ENCODE measurements around the gene SLC25A20.
A peak's percentile ranks its signal among the peaks of the same experiment; 100 is the strongest.

SLC25A20 gene

GRCh38 chr3:48897460-48898376 is 964 bp downstream of the SLC25A20 start:
- DNase-seq (ENCODE audit: low read depth) = no peak

DNA sequence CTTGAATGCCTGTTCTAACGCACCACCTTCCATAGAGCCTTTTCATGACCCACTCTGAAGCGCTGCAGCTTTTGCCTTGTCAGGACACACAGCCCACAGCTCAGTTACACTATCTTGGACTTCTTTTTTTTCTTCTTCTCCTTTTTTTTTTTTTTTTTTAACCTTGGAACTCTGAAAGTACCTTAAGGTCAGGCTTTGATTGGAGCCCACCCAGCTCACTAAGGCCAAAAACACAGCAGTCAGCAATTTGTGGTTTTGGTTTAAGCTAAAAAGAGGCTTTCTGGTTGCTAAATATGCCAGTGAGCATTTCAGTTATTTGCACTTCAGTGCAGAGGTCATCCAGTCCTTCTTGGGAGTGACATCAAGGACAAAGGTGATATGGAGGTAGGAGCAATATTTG is 1.7 kb downstream of the SLC25A20 start:
- DNase-seq (ENCODE audit: low read depth) = no peak

- no peak for DNase-seq (ENCODE audit: low read depth)
Observed at GRCh38 chr3:48894516-48894915, 4.2 kb downstream of the SLC25A20 start.

GRCh38 chr3:48891606-48892005 is 7.1 kb downstream of the SLC25A20 start:
- DNase-seq (ENCODE audit: low read depth) = no peak

GRCh38 chr3:48885753-48886152 is 12.9 kb downstream of the SLC25A20 start:
- no peak for DNase-seq (ENCODE audit: low read depth)

DNA sequence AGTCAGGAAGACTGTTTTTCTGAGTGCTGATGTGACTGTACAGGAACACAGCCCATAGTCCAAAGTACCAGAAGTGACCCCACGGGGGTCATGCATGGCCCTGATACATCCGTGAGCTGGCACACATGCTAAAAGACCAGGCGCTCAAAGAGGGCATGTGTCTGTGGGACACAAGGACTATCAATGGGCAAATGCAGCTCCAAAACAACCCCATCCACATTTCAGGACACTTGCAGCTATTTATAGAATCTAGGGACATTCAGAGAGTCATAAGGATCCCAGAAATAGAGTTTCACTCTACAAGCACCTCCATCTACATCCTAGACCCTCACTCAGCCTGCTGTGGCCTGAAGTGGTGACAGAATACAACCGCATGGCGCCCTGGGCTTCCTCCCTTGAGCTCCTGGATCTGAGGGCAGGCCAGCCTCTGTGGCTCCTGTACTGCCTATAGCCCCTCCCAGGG is 17.0 kb downstream of the SLC25A20 start:
- no peak for DNase-seq (ENCODE audit: low read depth)

GRCh38 chr3:48881006-48881405 is 17.7 kb downstream of the SLC25A20 start:
- no peak for DNase-seq (ENCODE audit: low read depth)

- no peak for DNase-seq (ENCODE audit: low read depth)
Observed at GRCh38 chr3:48879994-48880377, 18.7 kb downstream of the SLC25A20 start.

- no peak for DNase-seq (ENCODE audit: low read depth)
Observed at GRCh38 chr3:48879307-48879993, 19.2 kb downstream of the SLC25A20 start.

DNA sequence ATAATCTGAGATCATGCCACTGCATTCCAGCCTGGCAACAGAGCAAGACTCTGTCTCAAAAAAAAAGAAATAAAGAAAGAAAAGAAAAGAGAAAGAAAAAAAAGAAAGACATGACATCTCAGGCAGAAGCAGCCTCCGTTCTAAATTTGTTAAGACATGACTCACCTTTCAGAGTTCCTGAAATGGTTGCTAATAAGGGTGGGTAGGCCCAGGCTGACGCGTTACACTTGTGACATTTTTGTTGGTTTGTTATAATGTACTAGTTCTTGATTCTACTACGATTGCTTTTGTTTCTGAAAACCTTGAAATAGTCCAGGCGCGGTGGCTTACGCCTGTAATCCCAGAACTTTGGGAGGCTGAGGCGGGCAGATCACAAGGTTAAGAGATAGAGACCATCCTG is 21.0 kb downstream of the SLC25A20 start:
- DNase-seq (ENCODE audit: low read depth) = no peak

DNA sequence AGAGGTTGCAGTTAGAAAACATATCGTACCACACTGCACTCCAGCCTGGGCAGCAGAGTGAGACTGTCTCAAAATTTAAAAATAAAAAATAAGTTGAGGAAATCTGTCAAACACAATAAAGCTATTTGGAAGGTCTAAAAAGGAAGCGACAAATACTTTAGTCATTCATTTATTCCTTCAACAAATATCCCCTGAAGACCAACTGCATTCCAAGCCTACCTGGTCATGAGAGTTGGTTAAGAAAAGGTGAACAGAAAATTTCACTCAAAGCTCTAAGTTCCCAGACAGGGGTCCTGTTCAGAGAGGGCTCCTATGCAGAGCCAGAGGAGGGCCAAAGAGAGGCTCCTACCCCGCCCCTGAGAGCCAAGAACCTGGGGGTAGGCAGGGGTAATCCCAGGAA is 35.6 kb downstream of the SLC25A20 start:
- DNase-seq (ENCODE audit: low read depth) = no peak

DNA sequence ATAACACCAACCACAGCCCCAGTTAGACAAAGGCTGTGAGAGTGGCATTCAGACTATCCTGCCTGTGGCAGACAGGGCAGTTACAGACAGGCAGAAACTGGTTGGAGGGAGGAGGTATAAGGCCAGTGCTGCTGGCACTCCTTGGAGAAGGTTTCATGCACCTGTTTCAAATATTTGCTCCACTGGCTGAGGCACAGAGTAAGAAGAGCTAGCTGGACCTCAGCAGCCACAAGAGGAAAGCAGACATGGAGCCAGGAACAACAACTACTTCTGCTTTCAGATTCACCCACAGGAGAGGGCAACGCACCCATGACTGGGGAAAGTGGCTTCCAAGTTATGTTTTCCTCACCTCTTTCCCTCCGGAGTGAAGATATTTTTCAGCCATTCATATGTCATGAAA is 39.5 kb downstream of the SLC25A20 start:
- no peak for DNase-seq (ENCODE audit: low read depth)

DNA sequence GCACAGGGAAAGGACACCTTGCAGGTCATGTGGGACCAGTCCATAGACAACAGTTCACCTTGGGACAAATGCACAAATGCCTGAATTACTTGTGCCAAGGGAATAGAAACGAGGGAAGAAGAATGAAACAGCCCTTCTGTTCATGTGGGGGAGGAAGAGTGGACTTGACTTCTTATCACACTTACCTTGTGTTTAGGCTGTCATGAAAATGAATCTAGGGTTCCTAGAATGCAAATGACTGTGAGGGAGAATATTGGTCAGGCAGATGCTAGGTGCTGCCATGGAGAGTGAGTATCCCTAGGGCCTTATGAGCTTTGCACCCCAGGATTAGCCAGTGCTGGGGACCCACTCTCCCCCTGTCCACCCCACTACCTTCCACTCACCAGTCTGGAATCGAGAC is 40.0 kb downstream of the SLC25A20 start:
- no peak for DNase-seq (ENCODE audit: low read depth)

DNA sequence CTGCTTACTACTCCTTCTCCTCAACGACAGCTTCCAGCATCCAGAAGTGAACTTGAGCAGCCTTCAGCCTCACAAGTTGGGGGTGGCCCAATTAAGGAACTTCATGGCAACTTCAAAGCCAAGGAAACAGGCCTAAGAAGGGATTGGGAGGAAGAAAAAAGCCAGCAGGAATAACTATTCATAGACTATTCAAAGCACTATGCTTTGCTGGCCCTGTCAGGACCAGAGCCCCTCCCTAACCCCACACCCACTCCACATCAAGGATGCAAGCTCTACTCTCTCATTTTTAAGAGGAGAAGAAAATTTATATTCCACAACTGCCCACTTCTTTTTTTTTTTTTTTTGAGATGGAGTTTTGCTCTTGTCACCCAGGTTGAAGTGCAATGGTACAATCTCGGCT is 41.0 kb downstream of the SLC25A20 start:
- DNase-seq (ENCODE audit: low read depth) = no peak

DNA sequence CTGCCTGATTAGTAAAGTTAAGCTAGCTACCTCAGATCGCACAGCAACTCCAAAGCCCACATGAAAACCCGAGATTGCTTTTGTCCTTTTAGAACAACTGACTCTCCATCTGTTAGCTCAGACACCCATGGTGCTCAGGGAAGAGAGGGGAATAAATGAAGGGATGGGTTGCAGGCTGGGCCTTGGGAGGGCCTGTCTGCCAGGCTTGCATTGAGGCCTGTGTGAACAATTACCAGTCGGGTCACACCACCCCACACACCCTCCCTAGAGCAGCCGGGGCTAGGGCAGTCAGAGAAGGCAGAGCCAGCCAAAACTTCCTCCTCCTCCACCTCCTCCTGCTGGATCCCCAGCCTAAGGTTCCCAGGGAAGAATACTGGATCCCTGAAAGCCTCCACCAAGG is 42.2 kb downstream of the SLC25A20 start:
- no peak for DNase-seq (ENCODE audit: low read depth)

GRCh38 chr3:48855681-48856447 is 42.8 kb downstream of the SLC25A20 start:
- DNase-seq (ENCODE audit: low read depth) = no peak

DNA sequence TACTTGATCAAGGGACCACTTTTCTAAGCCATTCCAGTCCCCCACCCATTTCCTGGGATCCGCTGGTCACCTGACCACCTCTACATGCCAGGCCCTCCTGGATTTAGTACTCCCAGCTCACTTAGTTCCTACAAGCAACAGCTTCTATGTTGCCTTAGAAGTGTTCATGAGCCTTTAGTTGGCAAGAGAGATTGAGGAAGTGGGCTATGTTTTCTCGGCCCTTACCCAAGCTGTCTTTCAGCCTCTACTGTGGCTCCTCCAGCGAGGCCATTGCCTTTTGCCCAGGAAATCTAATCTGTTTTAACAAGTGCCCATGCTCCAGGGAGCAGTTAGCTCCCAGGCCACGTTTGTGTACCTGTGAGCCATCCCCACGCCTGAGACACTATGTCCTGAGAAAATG is 46.5 kb downstream of the SLC25A20 start:
- no peak for DNase-seq (ENCODE audit: low read depth)

DNA sequence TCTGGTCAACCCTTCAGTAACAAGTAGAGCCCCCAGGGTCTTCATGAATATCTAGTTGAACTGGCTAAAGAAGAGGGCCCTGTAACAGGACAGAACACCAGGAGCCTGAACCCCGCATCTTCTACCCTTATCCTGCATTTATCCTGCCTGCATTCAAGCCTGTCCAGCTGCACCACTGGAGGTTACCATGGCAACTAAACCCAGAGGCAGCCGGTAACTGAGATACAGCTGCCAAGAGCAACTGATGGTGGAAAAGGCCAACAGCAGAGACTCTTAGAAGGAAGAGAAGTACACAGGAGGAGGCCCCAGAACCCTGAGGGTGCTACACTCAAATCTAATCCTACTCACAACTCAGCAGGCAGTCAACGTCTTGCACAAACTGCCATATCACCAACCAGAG is 47.3 kb downstream of the SLC25A20 start:
- DNase-seq (ENCODE audit: low read depth) = no peak

- no peak for DNase-seq (ENCODE audit: low read depth)
Observed at GRCh38 chr3:48848816-48849515, 49.7 kb downstream of the SLC25A20 start.

DNA sequence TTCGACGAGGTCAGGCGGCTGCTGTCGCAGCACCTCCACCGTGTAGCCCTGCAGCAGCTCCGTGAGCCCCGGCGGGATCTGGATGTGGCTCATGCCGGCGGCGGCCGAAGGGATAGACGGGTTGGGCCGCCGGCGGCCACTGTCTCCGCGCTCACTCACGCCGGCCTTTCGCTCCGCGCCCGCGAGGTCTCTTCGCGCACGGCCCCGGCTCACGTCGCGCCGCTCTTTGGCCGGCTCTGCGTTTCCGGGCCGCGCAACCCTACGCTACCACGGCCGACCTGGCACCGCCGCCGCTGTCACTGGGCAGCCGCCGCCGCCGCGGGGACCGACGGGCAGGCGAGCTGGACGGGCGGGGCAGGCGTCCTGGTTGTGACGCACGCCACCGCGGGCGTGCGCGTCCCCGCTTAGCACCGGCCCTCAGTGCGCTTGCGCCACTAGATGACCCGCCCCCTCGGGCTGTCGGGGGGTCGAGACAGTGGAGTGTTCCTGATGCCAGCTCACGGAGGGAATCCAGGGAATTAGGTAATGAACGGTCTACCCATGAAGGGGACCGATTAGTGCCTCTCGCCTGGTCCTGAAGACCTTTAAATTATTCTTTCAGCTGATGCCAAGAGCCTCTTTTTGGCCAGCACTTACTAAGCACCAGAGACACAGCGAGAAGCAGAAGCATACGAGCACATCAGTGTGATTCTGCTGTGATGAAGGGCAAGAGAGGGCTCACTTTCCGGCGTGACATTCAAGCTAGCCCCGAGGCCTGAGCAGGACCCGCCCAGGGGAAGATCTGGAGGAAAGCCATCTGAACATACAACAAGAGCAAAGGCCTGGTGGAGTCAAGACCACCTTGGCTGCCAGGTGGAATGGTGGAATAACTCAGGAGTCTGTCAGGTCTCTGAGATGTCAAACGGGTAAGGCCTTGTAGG is 50.9 kb downstream of the SLC25A20 start, which contains the start of gene PRKAR2A:
TSS of gene PRKAR2A (minus strand) at position 371 of the 920 bp plus-strand sequence. CDS start at position 93, 278 bp downstream.
- peak; percentile 81 for DNase-seq (ENCODE audit: low read depth)

- peak; percentile 47 for DNase-seq (ENCODE audit: low read depth)
Observed at GRCh38 chr3:48847053-48847503, 51.6 kb downstream of the SLC25A20 start.

Measured in activated T-cell treated with anti-CD3 and anti-CD28 coated beads for 48 hours (primary cell).